Panc1 (cell line): ENCODE results near the gene ZNF77. TPM values are rescaled to one million over a fixed set of nuclear protein-coding genes. Genes with fewer than 3 reads are reported as not detected.

Experiments
- ATAC-seq: fragments of 200-7000 bp; cut with Tn5 transposase; 2 replicates; pipeline ENCODE4 v1.9.1; 2020; ENCODE audit warnings: mild to moderate bottlenecking, moderate library complexity
- BruUV-seq: library from RNA; stranded (reverse); fragments of 400-500 nt; replicated peaks from 2 replicates; lab custom pipeline; 2021; lab: Mats Ljungman, UMichigan
- CTCF ChIA-PET: fragments of 300-600 bp; sonication (Branson Sonifier 250); formaldehyde crosslinking; loops from one replicate; lab custom pipeline; 2022; ENCODE audit warnings: antibody characterized with exemption; lab: Charles Lee
- POLR2A ChIA-PET: fragments of 300-600 bp; sonication (Branson Sonifier 250); formaldehyde crosslinking; loops from one replicate; lab custom pipeline; 2022; ENCODE audit warnings: antibody characterized with exemption; lab: Charles Lee
- DNase-seq: peaks from one replicate; pipeline ENCODE4 v3.0.0-alpha.2; 2010; ENCODE audit warnings: low read depth, low spot score
- H3K27ac ChIP-seq: 2 replicates; pipeline ENCODE4 v1.5.1; 2011; ENCODE audit warnings: mild to moderate bottlenecking, low read length, inconsistent platforms
- H3K27me3 ChIP-seq: fragments of 200-500 bp; sonication (Bioruptor generic); 2 replicates; pipeline ENCODE4 v1.6.0; 2014; ENCODE audit warnings: low read length, inconsistent platforms; ENCODE audit not compliant: control insufficient read depth, insufficient read depth
- H3K36me3 ChIP-seq: fragments of 200-500 bp; sonication (Bioruptor generic); 2 replicates; pipeline ENCODE4 v1.5.1; 2014; ENCODE audit warnings: inconsistent platforms, mild to moderate bottlenecking, low read length, moderate library complexity; ENCODE audit not compliant: control insufficient read depth, insufficient read depth
- H3K4me1 ChIP-seq: 2 replicates; pipeline ENCODE4 v1.5.1; 2011; ENCODE audit warnings: inconsistent platforms, mild to moderate bottlenecking, low read length, moderate library complexity; ENCODE audit not compliant: control insufficient read depth, insufficient read depth
- H3K4me3 ChIP-seq, 2 experiments: 2 replicates each; pipeline ENCODE4 v1.5.1; 2011 to 2012; ENCODE audit warnings: low read depth in 2 of 2, low read length in 2 of 2, mild to moderate bottlenecking in 2 of 2, inconsistent platforms in 1 of 2, moderate library complexity in 1 of 2
- H3K9me3 ChIP-seq: fragments of 200-500 bp; sonication (Bioruptor generic); 2 replicates; pipeline ENCODE4 v1.5.1; 2014; ENCODE audit warnings: low read depth, mild to moderate bottlenecking, inconsistent platforms, low read length, moderate library complexity; ENCODE audit not compliant: control insufficient read depth, insufficient read depth
- POLR2AphosphoS5 ChIP-seq: IDR thresholded peaks from 2 replicates; pipeline ENCODE4 v1.6.1; 2012; ENCODE audit warnings: mild to moderate bottlenecking, low read depth, low read length, moderate library complexity
- SIN3A ChIP-seq: IDR thresholded peaks from 2 replicates; pipeline ENCODE4 v1.6.1; 2012; ENCODE audit warnings: low read depth, mild to moderate bottlenecking, low read length, moderate library complexity, borderline replicate concordance; ENCODE audit not compliant: insufficient read depth
- TCF7L2 ChIP-seq: IDR thresholded peaks from 2 replicates; pipeline ENCODE4 v1.6.1; 2011; ENCODE audit warnings: mild to moderate bottlenecking, low read depth, low read length, inconsistent platforms
- in situ Hi-C: cut with HindIII; loops from 2 replicates; pipeline ENCODE4 v1.10.0; 2016; ENCODE audit warnings: low sequenced_read_pairs, low pct_unique_long_range_greater_than_20kb
- intact Hi-C: fragments of 100-400 bp; cut with micrococcal nuclease; formaldehyde crosslinking; loops from one replicate; pipeline ENCODE4 v1.10.0; 2022; ENCODE audit not compliant: unreplicated experiment
- total RNA-seq: library from RNA; stranded (reverse); gene quantifications from one replicate; pipeline ENCODE4 v1.2.1, GENCODE V29; 2021; ENCODE audit not compliant: unreplicated experiment
- TF ChIP-seq, protein P1 (sequence below): fragments of 450-650 bp; IDR thresholded peaks from 2 replicates; pipeline ENCODE4 v1.5.1; 2017; ENCODE audit warnings: mild to moderate bottlenecking
- TF ChIP-seq, protein P2 (sequence below), 2 experiments: IDR thresholded peaks; 2 replicates each; pipeline ENCODE4 v1.6.1; 2011 to 2012; ENCODE audit warnings: low read depth in 2 of 2, control low read depth in 1 of 2, low read length in 1 of 2, mild to moderate bottlenecking in 1 of 2, moderate library complexity in 1 of 2; ENCODE audit not compliant: insufficient read depth in 1 of 2

Gene ZNF77
- total RNA-seq, 1 experiment from 2014 or later, result 4.5 TPM

- H3K9me3 ChIP-seq, result no peaks in the 10 kb centered on the region
- no peak for DNase-seq
- H3K27me3 ChIP-seq, result no peaks in the 10 kb centered on the region
- TF ChIP-seq POLR2AphosphoS5 (no peak), SIN3A (no peak), TCF7L2 (no peak)
- TF ChIP-seq, protein P1, sequence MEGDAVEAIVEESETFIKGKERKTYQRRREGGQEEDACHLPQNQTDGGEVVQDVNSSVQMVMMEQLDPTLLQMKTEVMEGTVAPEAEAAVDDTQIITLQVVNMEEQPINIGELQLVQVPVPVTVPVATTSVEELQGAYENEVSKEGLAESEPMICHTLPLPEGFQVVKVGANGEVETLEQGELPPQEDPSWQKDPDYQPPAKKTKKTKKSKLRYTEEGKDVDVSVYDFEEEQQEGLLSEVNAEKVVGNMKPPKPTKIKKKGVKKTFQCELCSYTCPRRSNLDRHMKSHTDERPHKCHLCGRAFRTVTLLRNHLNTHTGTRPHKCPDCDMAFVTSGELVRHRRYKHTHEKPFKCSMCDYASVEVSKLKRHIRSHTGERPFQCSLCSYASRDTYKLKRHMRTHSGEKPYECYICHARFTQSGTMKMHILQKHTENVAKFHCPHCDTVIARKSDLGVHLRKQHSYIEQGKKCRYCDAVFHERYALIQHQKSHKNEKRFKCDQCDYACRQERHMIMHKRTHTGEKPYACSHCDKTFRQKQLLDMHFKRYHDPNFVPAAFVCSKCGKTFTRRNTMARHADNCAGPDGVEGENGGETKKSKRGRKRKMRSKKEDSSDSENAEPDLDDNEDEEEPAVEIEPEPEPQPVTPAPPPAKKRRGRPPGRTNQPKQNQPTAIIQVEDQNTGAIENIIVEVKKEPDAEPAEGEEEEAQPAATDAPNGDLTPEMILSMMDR, result no peak
- TF ChIP-seq, protein P2, sequence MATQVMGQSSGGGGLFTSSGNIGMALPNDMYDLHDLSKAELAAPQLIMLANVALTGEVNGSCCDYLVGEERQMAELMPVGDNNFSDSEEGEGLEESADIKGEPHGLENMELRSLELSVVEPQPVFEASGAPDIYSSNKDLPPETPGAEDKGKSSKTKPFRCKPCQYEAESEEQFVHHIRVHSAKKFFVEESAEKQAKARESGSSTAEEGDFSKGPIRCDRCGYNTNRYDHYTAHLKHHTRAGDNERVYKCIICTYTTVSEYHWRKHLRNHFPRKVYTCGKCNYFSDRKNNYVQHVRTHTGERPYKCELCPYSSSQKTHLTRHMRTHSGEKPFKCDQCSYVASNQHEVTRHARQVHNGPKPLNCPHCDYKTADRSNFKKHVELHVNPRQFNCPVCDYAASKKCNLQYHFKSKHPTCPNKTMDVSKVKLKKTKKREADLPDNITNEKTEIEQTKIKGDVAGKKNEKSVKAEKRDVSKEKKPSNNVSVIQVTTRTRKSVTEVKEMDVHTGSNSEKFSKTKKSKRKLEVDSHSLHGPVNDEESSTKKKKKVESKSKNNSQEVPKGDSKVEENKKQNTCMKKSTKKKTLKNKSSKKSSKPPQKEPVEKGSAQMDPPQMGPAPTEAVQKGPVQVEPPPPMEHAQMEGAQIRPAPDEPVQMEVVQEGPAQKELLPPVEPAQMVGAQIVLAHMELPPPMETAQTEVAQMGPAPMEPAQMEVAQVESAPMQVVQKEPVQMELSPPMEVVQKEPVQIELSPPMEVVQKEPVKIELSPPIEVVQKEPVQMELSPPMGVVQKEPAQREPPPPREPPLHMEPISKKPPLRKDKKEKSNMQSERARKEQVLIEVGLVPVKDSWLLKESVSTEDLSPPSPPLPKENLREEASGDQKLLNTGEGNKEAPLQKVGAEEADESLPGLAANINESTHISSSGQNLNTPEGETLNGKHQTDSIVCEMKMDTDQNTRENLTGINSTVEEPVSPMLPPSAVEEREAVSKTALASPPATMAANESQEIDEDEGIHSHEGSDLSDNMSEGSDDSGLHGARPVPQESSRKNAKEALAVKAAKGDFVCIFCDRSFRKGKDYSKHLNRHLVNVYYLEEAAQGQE (IDR thresholded peaks at IDR 0.05; ENCODE audit: insufficient read depth in 1 of 2, low read depth in 2 of 2, low read length in 1 of 2), result no peak
- no peak for ATAC-seq
- no peak overlapping the region for H3K4me3 ChIP-seq
- H3K27ac ChIP-seq, result no peak overlapping the region
- H3K4me1 ChIP-seq, result no peaks in the 10 kb centered on the region
- ChIA-PET POLR2A (no interaction called here), CTCF (no interaction called here)
- intact Hi-C loops, result no loop called here
- no TSS peak for BruUV-seq
- H3K36me3 ChIP-seq, result no peaks in the 10 kb centered on the region
- in situ Hi-C loops, result no loop called here
These were observed 60.9 kb downstream of the ZNF77 start for GRCh38 chr19:2883686-2884439.

Other genes starting within 250 kb of the ZNF77 start
- 0.74 TPM for gene GNG7, start 242.3 kb downstream of the ZNF77 start, total RNA-seq
- 18.5 TPM for gene DIRAS1, start 223.6 kb downstream of the ZNF77 start, total RNA-seq
- 46.6 TPM for gene SLC39A3, start 205.0 kb downstream of the ZNF77 start, total RNA-seq
- 85.7 TPM for gene SGTA, start 161.7 kb downstream of the ZNF77 start, total RNA-seq
- 143 TPM for gene THOP1, start 159.5 kb downstream of the ZNF77 start, total RNA-seq
- gene ZNF554, start 125.1 kb downstream of the ZNF77 start, total RNA-seq, result 1.5 TPM
- gene ZNF555, start 103.5 kb downstream of the ZNF77 start, total RNA-seq, result 7.3 TPM
- gene ZNF556, start 77.6 kb downstream of the ZNF77 start, total RNA-seq, result not detected
- gene ZNF57, start 44.0 kb downstream of the ZNF77 start, total RNA-seq, result 4.9 TPM
- 4.0 TPM for gene TLE6, start 32.6 kb upstream of the ZNF77 start, total RNA-seq
- 6.2 TPM for gene TLE2, start 84.3 kb upstream of the ZNF77 start, total RNA-seq
- 287 TPM for gene TLE5, start 117.5 kb upstream of the ZNF77 start, total RNA-seq
- 64.6 TPM for gene GNA11, start 149.4 kb upstream of the ZNF77 start, total RNA-seq
- gene GNA15, start 191.1 kb upstream of the ZNF77 start, total RNA-seq, result 6.2 TPM
- gene S1PR4, start 233.8 kb upstream of the ZNF77 start, total RNA-seq, result 0.26 TPM
- gene NCLN, start 241.0 kb upstream of the ZNF77 start, total RNA-seq, result 132 TPM